ENCODE measurements around the gene ETF1. TPM values are rescaled to one million over a fixed set of nuclear protein-coding genes. Genes with fewer than 3 reads are reported as not detected.

ETF1 gene
- total RNA-seq (2022; extraction: Qiagen RNA extraction; ENCODE audit: low read depth) = 105 to 150 TPM (median 122 TPM) in 5 replicates

DNA sequence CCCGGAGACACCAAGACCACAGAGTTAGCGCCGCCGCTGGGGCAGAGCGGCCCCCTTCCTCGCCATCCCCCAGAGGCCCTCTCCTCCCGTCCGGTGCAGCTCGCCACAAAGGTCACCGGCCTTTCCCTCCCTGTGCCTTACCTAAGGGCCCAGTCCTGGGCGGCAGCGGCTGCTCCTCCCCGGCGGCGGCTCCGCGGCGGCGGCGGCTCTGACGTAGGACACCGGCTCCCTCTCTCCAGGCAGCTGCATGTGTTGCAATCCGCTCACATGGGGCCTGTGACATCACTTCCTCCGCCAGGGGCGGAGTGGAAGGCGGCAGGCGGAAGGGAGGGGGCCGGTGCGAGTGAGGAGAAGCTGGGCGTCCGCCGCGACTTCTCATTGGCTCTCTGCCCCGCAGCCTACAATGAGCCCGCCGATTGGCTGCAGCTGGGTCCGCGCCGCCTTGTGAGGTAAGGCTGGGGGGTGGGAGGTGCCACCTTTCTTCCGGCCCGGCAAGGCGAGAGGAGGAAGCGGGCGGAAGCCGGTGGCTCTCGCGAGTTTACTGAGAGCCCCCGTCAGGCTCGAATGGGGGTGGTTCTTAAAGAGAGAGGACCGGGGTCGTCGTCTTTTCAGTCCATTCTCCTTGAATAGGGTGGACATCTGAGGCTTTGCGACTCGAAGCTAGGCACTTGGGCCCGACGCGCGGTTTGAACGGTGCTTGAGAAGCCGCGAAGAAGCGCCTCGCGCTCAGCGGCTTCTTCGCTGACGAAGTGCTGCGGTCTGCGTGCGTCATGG, at the start of gene ETF1:
Gene ETF1, minus strand, starts transcription at position 281 of the 774 bp plus-strand sequence. CDS start 318 bp downstream, outside the sequence.

DNA sequence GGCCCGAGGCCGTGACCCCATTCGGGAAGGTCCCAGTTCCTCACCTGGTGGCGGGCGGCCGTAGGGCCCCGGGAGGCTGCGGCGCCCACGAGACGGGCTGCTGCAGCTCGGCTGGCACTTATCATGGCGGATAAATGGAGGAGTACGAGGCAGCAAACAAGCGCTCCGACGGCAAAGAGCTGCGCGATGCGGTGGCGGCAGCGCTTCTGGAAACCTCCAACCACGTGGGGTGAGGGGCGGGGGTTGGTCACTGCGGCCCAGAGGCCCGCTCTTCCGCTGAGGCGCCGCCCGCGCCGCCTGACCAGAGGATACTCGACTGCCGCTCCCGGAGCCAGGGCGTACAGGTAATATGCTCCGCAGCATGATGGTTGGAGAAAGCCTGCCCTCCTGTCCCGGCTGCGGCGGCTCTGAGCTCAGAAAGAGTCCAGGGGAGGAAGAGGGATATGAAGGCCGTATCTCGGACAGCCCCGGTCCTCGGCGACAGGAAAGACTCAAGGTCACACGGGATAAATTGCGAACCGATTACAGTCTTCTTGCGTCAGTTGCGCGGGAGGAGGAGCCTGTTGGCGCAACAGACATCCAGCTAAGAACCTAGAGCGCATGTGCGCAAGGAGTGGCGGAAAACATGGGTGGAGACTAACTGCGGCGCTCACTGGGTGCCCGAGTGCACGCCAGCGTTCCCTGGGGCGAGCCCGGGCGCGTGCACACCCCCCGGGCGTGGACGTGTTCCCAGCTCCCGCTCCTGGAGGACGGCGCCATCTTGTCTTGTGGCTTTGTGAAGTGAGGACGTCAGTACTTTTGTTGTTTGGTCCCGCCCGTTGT, 32.4 kb upstream of the ETF1 start, which contains the start of gene HSPA9:
Gene HSPA9, minus strand, starts transcription at position 208 of the 822 bp plus-strand sequence. Its CDS starts 83 bp downstream, at position 125.

DNA sequence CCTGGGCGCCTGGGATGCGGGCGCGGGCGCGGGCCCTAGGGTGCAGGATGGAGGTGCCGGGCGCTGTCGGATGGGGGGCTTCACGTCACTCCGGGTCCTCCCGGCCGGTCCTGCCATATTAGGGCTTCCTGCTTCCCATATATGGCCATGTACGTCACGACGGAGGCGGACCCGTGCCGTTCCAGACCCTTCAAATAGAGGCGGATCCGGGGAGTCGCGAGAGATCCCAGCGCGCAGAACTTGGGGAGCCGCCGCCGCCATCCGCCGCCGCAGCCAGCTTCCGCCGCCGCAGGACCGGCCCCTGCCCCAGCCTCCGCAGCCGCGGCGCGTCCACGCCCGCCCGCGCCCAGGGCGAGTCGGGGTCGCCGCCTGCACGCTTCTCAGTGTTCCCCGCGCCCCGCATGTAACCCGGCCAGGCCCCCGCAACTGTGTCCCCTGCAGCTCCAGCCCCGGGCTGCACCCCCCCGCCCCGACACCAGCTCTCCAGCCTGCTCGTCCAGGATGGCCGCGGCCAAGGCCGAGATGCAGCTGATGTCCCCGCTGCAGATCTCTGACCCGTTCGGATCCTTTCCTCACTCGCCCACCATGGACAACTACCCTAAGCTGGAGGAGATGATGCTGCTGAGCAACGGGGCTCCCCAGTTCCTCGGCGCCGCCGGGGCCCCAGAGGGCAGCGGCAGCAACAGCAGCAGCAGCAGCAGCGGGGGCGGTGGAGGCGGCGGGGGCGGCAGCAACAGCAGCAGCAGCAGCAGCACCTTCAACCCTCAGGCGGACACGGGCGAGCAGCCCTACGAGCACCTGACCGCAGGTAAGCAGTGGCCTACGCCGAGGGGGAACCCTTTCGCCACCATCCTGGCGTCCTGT, 77.5 kb downstream of the ETF1 start, which contains the start of gene EGR1:
Gene EGR1, plus strand, starts transcription at position 219 of the 864 bp plus-strand sequence. Its CDS starts 283 bp downstream, at position 502.

Other genes with a start within 250 kb of the ETF1 start
- gene CDC25C, start 211.4 kb downstream of the ETF1 start, total RNA-seq (2022; extraction: Qiagen RNA extraction; ENCODE audit: low read depth) = 10.7 to 12.9 TPM (median 11.2 TPM) in 5 replicates
- 19.7 to 22.3 TPM (median 20.9 TPM) in 5 replicates for gene FAM53C, start 205.0 kb downstream of the ETF1 start, total RNA-seq (2022; extraction: Qiagen RNA extraction; ENCODE audit: low read depth)
- gene KDM3B, start 190.6 kb downstream of the ETF1 start, total RNA-seq (2022; extraction: Qiagen RNA extraction; ENCODE audit: low read depth) = 34.8 to 48.6 TPM (median 42.1 TPM) in 5 replicates
- 5.3 to 7.2 TPM (median 6.5 TPM) in 5 replicates for gene REEP2, start 104.2 kb downstream of the ETF1 start, total RNA-seq (2022; extraction: Qiagen RNA extraction; ENCODE audit: low read depth)
- gene EGR1, start 77.8 kb downstream of the ETF1 start, total RNA-seq (2022; extraction: Qiagen RNA extraction; ENCODE audit: low read depth) = 9.3 to 15.3 TPM (median 11.8 TPM) in 5 replicates
- 339 to 378 TPM (median 361 TPM) in 5 replicates for gene HSPA9, start 32.2 kb upstream of the ETF1 start, total RNA-seq (2022; extraction: Qiagen RNA extraction; ENCODE audit: low read depth)
- gene CTNNA1, start 210.2 kb upstream of the ETF1 start, total RNA-seq (2022; extraction: Qiagen RNA extraction; ENCODE audit: low read depth) = 196 to 233 TPM (median 201 TPM) in 5 replicates